SK-N-MC (cell line): Measurements from ENCODE around the gene AMY2B.
"Not testable (repeated sequence)": the region's sequence is repeated elsewhere in the genome, so short reads cannot be mapped to it uniquely, and the experiment has no call there.

Experiments
- EZH2 ChIP-seq: fragments of 200-600 bp; sonication (generic); IDR thresholded peaks from one replicate; pipeline ENCODE4 v1.6.1; 2017; ENCODE audit warnings: antibody characterized with exemption
- POLR2AphosphoS5 ChIP-seq: IDR thresholded peaks from 2 replicates; pipeline ENCODE4 v1.6.1; 2012; ENCODE audit warnings: mild to moderate bottlenecking, low read depth, low read length, borderline replicate concordance

GRCh38 chr1:103627436-103627835 is 56.0 kb downstream of the AMY2B start:
- TF ChIP-seq POLR2AphosphoS5, EZH2: not testable (repeated sequence)
